Measurements from ENCODE around the gene ERO1A. TPM values are rescaled to one million over a fixed set of nuclear protein-coding genes. Genes with fewer than 3 reads are reported as not detected.

ERO1A gene
- total RNA-seq, result 83.4 and 84.5 TPM in 2 replicates

GRCh38 chr14:52695481-52696091 is at the start of gene ERO1A:
Gene ERO1A, minus strand, starts transcription at chr14:52695558. Its CDS starts 77 bp downstream, at chr14:52695481.

GRCh38 chr14:52729925-52730708 is 34.8 kb upstream of the ERO1A start, which contains the start of gene STYX:
Gene STYX, plus strand, starts transcription at chr14:52730166. Its CDS starts 309 bp downstream, at chr14:52730475.

GRCh38 chr14:52706724-52707706 is 11.7 kb upstream of the ERO1A start, which contains the start of gene PSMC6:
Gene PSMC6, plus strand, starts transcription at chr14:52707200. Its CDS starts 20 bp downstream, at chr14:52707220.

Other genes with a start within 250 kb of the ERO1A start
- 6.9 and 9.0 TPM in 2 replicates for gene TXNDC16, start 143.1 kb downstream of the ERO1A start, total RNA-seq
- gene GPR137C, start 142.7 kb downstream of the ERO1A start, total RNA-seq, result 0.26 and 0.97 TPM in 2 replicates
- gene PSMC6, start 11.6 kb upstream of the ERO1A start, total RNA-seq, result 105 and 126 TPM in 2 replicates
- gene STYX, start 34.6 kb upstream of the ERO1A start, total RNA-seq, result 35.7 and 36.7 TPM in 2 replicates
- 45.6 and 53.9 TPM in 2 replicates for gene GNPNAT1, start 96.0 kb upstream of the ERO1A start, total RNA-seq

Measured in articular chondrocyte of knee joint (primary cell).